Activated CD8-positive, alpha-beta memory T cell treated with anti-CD3 and anti-CD28 coated beads, Interleukin-2, amount 50 U/mL, for 4 hours (primary cell): ENCODE data around the gene LNPEP.

Experiments
- DNase-seq: peaks from one replicate; pipeline ENCODE4 v3.0.0-alpha.2; 2020

Gene LNPEP

DNA sequence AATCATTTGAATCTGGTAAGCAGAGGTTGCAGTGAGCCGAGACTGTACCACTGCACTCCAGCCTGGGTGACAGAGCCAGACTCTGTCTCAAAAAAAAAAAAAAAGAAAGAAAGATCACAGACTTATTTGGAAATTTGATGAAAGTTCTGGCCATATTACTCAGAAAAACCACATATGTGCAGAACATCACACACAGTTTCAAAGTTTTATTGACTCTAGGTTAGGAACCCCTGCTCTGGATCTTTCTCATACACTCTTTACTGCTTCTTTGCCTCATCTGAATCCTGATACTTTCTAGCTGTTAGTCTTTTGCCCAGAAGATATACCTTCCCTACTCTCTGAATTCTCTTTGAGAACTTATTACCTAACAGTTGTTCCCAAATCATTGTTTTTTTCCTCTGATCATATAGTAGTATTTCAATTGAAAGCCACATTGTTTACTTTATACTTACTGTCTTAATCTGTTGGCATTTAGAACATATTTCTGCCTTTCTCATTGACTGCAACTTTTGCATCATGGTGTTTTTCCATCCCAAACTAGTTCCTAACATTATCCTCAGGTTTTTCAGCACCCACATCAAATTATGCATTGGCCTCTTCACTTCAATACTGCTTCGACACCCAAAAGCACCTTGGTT is 68.7 kb downstream of the LNPEP start:
- no peak for DNase-seq

DNA sequence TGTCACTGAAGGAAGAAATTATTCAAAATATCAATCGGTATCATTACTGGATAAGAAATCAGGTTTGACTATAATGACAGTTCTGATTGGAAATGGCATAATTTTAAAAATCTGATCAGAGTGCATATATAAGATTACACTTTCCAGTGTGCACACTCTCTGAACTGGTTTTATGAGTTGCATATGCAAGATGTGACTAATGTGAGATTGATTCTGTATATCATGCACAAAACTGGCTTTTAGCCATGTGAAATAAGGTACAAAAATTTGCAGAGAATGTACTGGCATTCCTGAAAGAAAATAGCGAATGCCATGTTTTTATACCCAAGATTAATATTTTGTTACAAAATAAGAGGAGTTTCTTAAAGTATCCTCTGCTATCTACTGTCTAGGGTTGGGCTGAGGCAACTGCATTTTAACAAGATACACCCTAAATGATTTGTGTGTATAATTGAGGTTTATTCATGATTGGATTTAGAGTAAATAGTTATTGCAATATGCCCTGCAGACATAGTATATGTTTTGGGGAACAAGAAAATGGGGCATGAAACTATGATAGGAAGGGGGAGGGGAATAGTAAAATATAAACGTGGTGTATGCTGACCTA is 70.7 kb downstream of the LNPEP start:
- DNase-seq, result no peak

DNA sequence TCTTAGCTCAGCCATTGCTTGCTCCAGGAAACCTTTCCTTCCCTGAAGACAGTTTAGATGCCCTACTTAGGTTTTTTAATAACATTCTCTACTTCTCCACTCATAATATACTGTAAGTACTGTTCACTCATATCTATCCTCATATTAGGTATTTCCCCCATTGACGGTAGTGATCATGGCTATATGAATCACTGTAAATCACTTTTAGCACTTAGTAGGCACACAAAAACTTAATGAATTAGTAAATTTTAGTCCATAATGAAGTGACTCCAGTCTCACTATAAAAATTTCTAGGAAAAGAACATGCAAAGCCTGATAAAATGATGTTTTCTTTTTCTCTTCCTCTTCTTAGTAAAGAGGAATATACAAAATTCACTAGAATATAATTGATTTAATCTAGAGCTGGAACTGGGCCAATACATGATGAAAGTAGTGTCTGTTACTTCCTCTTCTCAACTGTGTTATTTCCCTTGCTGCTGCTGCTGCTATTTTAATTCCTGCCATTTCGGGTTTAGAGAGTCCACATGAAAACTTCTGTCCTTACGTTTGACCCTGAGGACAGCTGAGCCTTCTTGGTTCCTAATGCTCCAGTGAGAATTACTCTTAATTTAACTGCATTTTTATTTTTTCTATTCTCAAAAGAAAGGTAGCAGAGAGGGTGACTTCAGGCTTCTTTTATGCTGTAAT is 73.5 kb downstream of the LNPEP start:
- no peak for DNase-seq

DNA sequence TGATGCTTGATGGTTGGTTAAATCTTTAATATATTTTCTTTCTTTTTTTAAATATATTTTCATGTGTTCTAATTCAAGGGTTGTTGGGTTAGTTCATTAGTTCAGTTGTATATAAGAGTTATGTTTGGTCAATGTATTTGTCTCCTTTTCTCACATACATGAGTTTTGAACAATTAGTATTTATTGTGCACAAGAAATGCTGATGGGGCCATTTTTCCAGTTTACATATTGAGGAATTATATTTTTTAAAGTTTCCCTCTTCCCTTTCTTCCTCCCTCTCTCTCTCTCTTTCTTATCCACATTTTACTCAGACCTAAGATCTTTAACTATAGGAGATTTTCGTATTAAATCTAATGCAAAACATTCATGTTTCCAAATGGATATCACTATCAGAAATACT is 74.0 kb downstream of the LNPEP start:
- DNase-seq, result no peak

DNA sequence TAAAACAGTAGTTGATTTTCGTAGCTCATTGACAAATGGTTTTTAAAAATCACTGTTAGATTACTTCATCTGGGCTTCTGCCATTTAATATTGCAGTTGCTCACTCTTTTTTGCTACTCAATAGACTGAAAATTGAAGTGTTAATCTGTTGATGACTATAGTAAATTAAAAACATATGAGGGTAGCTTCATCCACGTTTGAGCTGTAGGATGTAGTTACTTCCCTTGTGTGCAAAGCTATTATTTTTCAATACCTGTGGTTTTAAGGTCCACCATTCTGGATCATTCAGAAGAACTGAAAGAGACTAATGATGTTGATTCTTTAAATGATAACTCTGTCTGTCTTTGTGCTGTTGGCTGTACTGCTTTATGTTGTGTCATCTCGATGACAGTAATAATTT is 74.7 kb downstream of the LNPEP start:
- no peak for DNase-seq

DNA sequence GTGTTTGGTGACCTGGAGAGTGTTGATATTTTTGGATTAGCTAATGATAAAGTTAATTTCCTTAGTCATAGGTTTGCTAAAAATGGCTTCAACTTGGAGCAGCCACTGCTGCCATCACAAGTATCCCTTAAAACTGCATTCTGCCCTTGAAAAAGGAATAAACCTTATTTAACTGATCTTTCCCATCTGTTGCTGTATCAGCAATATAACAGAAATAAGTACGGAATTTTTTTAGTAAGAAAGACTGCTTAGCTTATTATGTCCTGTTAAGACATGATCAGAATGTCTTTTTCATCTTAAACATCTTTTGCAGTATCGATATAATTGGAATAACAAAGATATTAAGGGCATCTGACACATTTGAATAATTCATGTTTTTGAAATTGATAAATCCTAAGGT is 75.7 kb downstream of the LNPEP start:
- no peak for DNase-seq

DNA sequence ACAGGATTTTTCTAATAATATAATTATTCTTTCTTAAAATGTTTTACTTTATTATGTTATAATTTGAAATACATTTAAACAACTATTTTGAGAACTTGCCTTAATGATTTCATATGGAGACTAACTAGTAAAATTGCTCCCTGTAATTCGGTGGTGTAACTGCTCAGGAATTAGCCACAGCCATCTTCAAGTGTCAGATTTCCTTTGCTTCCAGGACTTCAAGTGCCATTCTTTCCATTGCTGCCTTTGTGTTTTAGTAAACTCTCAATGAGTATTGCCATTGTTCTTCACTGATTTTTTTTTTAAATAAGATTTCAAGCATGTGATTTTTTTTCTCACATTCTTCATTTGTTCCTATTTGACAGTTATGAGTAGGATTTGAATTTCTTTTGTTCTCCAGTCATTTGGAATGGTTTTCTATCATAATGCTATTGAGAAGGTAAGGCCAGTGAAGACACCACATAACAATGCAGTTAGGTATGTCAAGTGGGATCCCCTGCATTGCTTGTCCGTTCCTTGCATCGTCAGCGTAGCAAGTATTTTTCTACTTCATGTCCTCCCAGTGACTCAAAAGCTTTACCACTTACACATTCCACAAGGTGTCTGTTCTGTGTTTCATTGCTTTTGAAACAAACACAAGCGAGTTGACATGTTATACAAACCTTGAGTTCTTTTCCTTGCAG is 83.7 kb downstream of the LNPEP start:
- DNase-seq, result no peak

DNA sequence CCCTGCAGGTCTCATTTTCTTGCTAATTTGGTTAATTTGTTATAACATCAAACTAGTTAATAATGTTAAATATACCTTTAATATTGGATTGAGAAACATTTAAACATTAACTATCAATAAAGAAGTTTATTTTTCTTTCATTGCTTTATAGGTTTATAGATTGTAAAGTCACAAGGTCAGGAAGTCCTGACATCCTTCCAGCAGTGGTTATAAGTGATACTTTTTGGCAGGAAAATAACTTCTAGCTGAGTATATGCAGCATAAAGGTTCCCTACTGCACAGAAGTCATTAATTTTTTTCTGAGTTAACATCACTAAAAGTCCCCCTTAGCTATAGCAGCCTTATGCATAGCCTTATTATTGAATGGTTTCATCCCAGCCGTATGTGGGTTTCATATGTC is 85.5 kb downstream of the LNPEP start:
- no peak for DNase-seq

DNA sequence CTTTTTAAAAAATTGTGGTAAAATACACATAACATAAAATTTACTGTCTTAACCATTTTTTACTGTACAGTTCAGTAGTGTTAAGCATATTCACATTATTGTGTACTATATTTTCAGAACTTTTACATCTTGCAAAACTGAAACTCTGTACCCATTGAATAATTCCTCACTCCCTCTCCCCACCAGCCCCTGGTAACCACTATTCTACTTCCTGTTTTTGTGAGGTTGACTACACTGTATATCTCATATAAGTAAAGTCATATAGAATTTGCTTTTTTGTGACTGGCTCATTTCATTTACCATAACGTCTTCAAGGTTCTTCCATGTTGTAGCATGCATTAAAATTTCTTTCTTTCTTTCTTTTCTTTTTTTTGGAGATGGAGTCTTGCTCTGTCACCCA is 87.0 kb downstream of the LNPEP start:
- no peak for DNase-seq

DNA sequence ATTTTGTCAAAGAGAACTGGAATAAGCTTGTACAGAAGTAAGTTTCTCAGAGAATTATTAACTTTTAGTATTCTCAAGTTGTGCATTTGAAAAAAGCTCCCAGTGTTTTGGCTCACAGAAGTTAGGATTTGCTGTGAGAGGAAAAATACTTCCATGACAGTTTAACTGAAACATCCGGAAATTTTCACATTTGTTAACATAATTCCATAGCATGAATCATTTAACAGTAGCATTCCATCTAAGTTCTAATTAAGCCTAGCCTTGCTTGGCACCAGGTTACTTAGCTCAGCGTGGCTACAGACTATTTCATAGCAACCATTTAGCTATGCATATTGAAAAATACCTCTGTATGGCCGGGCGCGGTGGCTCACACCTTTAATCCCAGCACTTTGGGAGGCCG is 90.8 kb downstream of the LNPEP start:
- DNase-seq, result no peak

DNA sequence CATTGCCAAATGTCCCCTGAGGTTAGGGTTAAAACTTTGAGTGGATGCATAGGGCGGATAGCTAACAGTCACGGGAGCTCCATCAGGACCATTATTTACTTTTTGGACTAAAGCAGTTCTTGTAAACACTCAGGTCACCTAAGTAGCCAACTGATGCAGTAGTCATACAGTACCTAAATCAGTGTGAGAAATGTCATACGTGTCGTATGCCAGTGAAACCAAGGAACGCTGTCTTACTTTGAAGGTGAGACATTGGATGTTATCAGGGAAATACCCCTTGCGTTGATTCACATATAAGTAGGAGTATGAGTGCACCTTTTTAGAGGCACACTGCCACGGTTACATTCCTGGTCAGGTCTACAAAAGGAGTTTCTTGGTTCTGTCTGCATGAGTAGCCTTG is 101.9 kb downstream of the LNPEP start:
- no peak for DNase-seq

DNA sequence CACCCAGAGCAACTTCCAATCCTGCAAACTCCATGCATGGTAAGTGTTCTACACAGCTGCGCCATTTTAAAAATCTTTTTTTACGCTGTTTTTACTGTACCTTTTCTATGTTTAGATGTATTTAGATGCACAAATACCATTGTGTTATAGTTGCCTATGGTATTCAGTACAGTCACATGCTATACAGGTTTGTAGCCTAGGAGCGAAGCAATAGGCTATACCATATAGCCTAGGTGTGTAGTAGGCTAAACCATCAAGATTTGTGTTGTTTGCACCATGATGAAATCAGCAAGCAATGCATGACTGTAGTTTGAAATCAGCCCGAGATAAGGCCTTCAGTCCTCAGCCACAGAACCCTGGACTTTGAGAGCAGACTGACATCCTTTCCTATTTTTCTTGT is 105.4 kb downstream of the LNPEP start:
- no peak for DNase-seq

DNA sequence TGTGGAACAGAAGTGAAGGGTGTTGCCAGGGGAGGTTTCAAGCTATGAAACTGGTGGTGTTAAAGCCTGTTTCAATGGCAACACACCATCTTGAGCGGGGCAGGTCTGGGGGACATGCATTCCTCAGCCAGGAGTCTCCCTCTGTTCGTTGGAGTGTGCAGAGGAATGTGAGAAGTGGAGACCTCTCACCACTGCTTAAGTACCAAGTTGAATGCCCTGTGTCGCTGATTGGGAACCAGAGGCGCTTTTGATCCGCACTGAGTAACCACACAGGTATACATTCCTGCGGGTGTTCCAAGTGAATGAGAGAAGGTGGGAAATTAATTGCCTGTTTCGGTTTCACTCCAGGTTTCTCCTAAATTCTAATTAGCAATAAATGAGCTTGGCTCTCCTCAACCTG is 107.1 kb downstream of the LNPEP start:
- no peak for DNase-seq

DNA sequence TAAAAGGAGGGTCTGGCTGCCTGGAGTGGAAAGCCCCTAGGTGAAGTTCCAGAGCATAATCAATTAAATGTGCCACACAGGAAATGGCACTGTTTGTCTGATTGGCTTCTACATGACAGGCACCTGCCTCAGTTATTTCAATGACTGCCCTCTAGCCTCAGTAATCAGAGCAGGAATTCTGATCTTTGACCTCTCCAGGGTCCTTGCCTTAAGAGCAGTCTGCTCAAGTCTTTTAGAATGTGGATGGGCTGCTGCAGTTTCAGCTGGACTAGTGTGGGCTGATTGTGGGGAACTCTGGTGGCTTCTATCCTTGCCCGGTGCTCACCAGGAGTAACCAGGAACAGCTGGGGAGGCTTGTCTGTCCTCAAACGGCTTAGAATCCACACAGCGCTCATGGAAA is 107.6 kb downstream of the LNPEP start:
- no peak for DNase-seq

DNA sequence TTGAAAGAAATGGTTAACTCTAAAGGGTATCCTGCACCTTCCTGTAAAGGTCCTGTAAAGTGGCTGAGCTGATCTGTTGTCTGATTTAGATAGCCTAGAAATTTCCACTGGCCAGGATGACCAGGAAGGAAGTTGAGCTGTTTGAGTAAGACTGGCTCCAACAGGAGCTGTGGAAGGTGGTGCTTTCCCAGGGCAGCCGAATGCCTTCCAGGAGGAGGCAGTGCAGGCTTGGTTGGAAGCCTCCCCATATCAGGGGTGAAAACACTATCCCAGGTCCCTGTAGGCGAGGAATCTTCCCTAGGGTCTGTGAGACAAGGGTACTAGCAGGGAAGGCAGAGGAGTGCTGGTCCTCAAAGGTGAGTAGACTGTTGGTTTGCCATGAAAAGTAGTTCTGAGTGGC is 108.2 kb downstream of the LNPEP start:
- no peak for DNase-seq

DNA sequence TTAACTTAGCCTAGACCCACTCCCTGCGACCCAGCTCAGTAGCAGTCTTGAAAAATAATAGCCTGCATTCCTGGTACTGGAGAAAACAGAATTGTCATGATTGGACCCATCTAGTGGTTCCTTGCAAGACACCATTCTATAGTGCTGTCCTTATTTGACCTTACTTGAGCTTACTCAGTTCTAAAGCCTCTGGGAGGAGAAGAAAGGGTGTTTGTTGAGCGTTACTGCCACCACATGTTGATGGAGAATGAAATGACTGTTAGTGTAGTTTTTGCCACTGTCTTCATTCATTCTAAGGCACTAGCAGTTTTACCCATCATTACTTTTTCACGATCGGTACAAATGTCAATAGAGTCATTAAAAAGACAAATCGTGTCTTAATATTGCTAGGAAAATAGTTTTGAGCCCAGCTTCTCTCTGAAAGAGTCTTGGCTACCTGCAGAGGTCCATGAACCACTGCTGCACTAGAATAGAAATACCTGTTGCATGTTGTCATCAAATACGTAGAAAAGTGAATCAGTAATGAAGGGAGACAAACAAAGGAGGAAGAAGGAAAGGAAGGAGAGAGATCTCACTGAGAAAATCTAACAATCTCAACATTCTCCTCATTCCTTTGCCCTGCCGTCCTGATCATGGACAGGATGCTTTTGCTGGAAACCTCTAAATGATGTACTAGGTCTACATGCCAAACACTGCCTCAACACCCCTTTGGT is 110.5 kb downstream of the LNPEP start:
- no peak for DNase-seq

DNA sequence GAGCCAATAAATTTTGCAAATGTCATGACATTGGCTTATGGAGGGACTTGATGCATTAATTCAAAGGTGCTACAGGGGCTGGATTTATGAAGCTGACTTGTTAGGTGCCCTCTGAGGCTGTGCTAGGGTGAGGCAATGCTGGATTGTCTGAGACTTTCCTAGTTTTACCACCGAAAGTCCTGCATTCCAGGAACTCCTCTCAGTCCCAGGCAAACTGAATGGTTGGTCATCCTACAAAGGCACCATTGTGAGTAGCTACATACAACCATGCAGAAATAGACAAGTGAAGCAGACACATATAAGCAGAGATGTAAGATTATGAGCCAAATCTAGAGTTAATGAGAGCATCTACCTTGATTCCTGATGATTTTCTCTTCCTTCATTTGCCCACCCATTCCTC is 111.2 kb downstream of the LNPEP start:
- DNase-seq, result no peak

DNA sequence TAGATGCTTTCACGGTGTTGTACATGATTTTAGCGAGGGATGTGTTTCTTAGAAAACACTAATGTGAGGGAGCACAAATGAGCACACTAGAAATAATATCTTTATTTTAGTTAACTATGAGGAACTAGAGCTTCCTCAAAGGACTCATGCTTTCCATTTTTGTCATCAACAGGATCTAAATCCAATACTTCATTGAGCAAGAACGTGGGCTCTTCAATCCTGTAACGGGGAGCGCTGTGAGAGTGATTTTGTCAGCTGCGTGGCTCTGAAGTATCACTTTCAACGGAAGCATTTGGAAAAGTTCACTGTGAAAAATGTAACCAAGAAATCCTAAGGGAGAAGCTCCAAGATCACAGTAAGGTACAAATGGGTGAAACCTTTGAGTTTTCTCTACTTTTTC is 113.3 kb downstream of the LNPEP start:
- no peak for DNase-seq

DNA sequence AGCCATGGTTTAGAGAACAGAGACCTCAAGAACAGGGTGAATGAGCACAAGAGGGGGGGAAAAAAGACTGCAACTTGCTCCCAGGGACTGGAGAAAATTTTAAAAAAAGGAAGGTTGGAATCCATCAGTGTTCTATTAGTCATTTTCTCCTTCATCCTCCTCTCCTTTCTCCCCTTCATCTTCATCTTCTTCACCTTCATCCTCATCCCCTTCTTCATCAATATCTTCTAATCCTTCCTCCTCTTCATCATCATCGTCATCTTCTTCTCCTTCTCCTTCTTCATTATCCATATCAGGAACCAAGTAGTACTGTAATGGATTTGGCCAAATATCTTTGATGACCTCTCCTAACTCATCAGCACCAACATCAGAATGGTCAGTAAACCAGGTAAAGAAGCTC is 120.4 kb downstream of the LNPEP start:
- no peak for DNase-seq

DNA sequence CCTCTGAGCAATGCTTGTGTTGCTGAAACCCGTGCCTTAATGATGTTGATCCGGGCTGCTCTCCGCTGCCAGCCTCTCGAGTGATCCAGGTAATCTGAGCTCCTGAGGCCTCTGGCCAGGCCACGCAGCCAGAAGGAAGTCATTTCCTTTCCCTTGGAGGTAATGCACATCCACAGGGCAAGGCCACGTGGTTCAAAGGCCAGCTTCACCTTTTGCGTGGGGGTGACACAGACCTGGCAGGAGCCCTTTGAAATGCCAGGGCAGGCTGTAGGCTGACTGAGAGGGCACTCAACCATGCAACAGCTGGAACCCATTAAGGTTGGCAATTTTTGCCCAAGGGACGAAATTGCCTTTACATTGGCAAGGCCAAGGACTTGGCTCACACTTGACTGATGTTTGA is 126.2 kb downstream of the LNPEP start:
- DNase-seq, result no peak

DNA sequence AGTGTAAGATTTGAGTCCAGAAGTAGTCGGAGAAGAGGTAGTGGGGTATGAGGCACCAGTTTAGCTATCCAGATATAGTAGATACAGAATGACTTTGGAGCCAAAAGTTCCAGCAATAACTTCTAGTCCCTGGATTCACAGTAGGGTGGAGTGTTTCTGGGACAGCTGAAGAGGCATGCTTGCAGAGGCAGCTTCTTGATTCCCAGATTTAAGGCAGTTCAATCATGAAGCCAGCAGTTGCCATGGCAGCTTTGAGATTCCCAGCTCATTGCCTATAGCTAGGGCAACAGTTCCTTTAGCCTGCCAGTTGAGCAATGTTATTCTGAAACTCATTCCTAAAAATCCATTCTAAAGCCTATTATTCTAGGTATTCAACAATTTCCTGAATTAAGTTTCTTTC is 127.4 kb downstream of the LNPEP start:
- DNase-seq, result no peak

DNA sequence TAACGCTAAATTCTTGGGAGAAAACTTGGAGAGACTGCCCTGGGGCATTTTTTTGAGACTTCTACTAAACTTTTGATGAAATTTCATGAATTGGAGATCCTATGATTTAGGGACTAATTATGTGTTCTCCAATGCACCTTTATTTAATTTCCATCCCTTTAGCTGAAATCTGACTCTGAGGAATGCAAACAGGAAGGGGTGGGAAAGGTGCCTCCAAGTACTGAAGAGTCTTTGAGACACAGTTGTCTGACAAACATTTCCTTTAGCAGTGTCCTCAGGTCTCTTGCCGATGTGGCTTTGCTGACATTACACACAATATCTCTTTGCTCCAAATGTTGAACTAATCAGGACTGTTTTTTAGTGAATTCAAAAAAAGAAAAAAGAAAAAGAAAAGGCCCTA is 129.6 kb downstream of the LNPEP start:
- no peak for DNase-seq

DNA sequence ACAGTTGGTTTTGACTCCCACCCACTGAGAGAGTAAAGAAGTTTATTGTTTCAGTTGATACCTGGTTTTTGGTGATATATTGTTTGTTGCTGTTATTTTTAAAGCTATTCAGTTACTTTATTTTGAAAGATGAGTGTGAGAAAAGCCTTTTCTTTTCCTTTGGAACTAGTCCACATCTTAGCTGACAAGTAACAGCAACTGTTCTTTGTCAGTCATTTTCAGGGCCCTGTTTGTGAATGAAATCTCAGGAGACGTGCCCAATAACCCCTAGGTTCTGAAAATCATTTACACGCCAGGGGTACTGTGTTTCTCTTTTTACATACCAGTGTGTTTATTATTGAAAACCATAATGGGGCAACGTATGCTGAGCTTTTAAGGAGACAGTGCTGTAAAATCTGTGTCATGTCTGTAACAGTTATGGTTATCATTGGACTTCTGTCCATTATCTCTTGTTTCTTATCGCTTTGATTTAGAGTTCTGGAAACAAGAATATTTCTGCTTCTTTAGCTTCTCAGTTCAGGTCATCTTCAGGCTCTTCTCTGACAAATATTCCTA is 131.5 kb downstream of the LNPEP start:
- DNase-seq, result no peak
